Keratinocyte (primary cell): ENCODE data around the gene PPP1R14B. TPM values are rescaled to one million over a fixed set of nuclear protein-coding genes. Genes with fewer than 3 reads are reported as not detected.

Experiments used
- DNase-seq: peaks from one replicate; pipeline ENCODE4 v3.0.0-alpha.2; 2011; ENCODE audit warnings: low read depth, missing footprints, low spot score
- FAIRE-seq: peaks from 2 replicates; lab custom pipeline; 2011; peaks lifted over from hg19 to GRCh38; lab: Jason Lieb, UNC
- H2AFZ ChIP-seq: 2 replicates; pipeline ENCODE4 v1.6.0; 2012; ENCODE audit warnings: low read length, control low read depth, inconsistent platforms; ENCODE audit not compliant: control insufficient read depth
- H3K27ac ChIP-seq: 2 replicates; pipeline ENCODE4 v1.5.1; 2011; ENCODE audit warnings: low read length; ENCODE audit not compliant: control insufficient read depth, insufficient read depth
- H3K27me3 ChIP-seq: 3 replicates; pipeline ENCODE4 v1.6.0; 2011; ENCODE audit warnings: low read length; ENCODE audit not compliant: control insufficient read depth, insufficient read depth; ENCODE audit errors: extremely low read depth
- H3K36me3 ChIP-seq, 2 experiments: 2 replicates in 1 of 2; 3 replicates in 1 of 2; pipeline ENCODE4 v1.5.1; 2011; ENCODE audit warnings: low read length in 2 of 2, mild to moderate bottlenecking in 1 of 2; ENCODE audit not compliant: control insufficient read depth in 2 of 2, insufficient read depth in 2 of 2; ENCODE audit errors: extremely low read depth in 1 of 2
- H3K4me1 ChIP-seq: 3 replicates; pipeline ENCODE4 v1.5.1; 2011; ENCODE audit warnings: low read length; ENCODE audit not compliant: control insufficient read depth, insufficient read depth; ENCODE audit errors: extremely low read depth
- H3K4me2 ChIP-seq: 3 replicates; pipeline ENCODE4 v1.6.0; 2011; ENCODE audit warnings: low read depth, low read length; ENCODE audit not compliant: control insufficient read depth, insufficient read depth; ENCODE audit errors: extremely low read depth
- H3K4me3 ChIP-seq, 3 experiments: fragments of 200-600 bp in 1 of 3; sonication (generic) in 1 of 3; 2 replicates in 2 of 3; 3 replicates in 1 of 3; pipeline ENCODE4 v1.5.1; 2011 to 2016; ENCODE audit warnings: low read length in 3 of 3, mild to moderate bottlenecking in 3 of 3, control low read depth in 2 of 3, inconsistent platforms in 1 of 3, low read depth in 1 of 3, mixed read lengths in 1 of 3, mixed run types in 1 of 3, moderate library complexity in 1 of 3; ENCODE audit not compliant: control insufficient read depth in 2 of 3, insufficient read depth in 2 of 3; ENCODE audit errors: extremely low read depth in 1 of 3
- H3K79me2 ChIP-seq: 2 replicates; pipeline ENCODE4 v1.6.0; 2012; ENCODE audit warnings: low read length; ENCODE audit not compliant: control insufficient read depth, insufficient read depth
- H3K9ac ChIP-seq: 3 replicates; pipeline ENCODE4 v1.6.0; 2011; ENCODE audit warnings: low read length; ENCODE audit not compliant: control insufficient read depth, insufficient read depth; ENCODE audit errors: extremely low read depth
- H3K9me1 ChIP-seq: 3 replicates; pipeline ENCODE4 v1.6.0; 2011; ENCODE audit warnings: low read length; ENCODE audit not compliant: control insufficient read depth, insufficient read depth; ENCODE audit errors: extremely low read depth
- H3K9me3 ChIP-seq: 2 replicates; pipeline ENCODE4 v1.5.1; 2012; ENCODE audit warnings: low read depth, low read length; ENCODE audit not compliant: control insufficient read depth
- H4K20me1 ChIP-seq: 3 replicates; pipeline ENCODE4 v1.6.0; 2011; ENCODE audit warnings: low read length; ENCODE audit not compliant: control insufficient read depth, insufficient read depth; ENCODE audit errors: extremely low read depth
- CTCF ChIP-seq, 3 experiments: IDR thresholded peaks in 1 of 3; conservative IDR thresholded peaks in 1 of 3; optimal IDR thresholded peaks in 1 of 3; 2 replicates in 2 of 3; 3 replicates in 1 of 3; pipeline versions ENCODE3 to v1.5.1; 2011; ENCODE audit warnings: low read length in 3 of 3, mild to moderate bottlenecking in 3 of 3, moderate library complexity in 2 of 3, control low read depth in 1 of 3, inconsistent platforms in 1 of 3; ENCODE audit not compliant: insufficient read depth in 2 of 3; ENCODE audit errors: extremely low read depth in 1 of 3
- EZH2 ChIP-seq: IDR thresholded peaks from one replicate; pipeline ENCODE4 v1.6.1; 2012; ENCODE audit warnings: inconsistent platforms, mild to moderate bottlenecking, low read length, moderate library complexity
- dilution Hi-C: fragments of 300-500 bp; cut with MboI; formaldehyde crosslinking; loops from one replicate; pipeline ENCODE4 v1.7.0; 2020; ENCODE audit warnings: low sequenced_read_pairs; ENCODE audit not compliant: extremely low pct_ligation_motif_present
- polyA plus RNA-seq, 5 experiments: library from polyadenylated mRNA; depleted of rRNA in 3 of 5; stranded (reverse) in 3 of 5; stranded (forward) in 1 of 5; unstranded in 1 of 5; fragments of >200 nt; gene quantifications; 1 replicate in 1 of 5; 2 replicates in 3 of 5; 3 replicates in 1 of 5; pipeline versions ENCODE4 v1.2.1 to v1.2.3, GENCODE V29; 2011 to 2012; ENCODE audit warnings: missing spikeins in 2 of 5, low read depth in 1 of 5, low replicate concordance in 1 of 5

PPP1R14B gene
- polyA plus RNA-seq, 1 donor (not counting 4 experiments of a cell fraction or from before 2014, with no cell fraction given), result 208 TPM

GRCh38 chr11:64251753-64252002 lies 4.9 kb upstream of the PPP1R14B start:
- Histone ChIP-seq H3K4me2 (peak overlapping the region; percentile 87), H3K4me3 (peak overlapping the region; percentile 77 to 96 (median 96)), H3K9me3 (no peaks in the 10 kb centered on the region), H3K4me1 (peaks cover 27% of the 10 kb centered on the region), H3K27ac (peak overlapping the region; percentile 61), H2AFZ (no peak overlapping the region), H3K36me3 (peaks cover 18 to 28% of the 10 kb centered on the region in 2 experiments), H3K9ac (peak overlapping the region; percentile 90), H3K27me3 (no peaks in the 10 kb centered on the region), H4K20me1 (peaks cover 8% of the 10 kb centered on the region), H3K79me2 (peaks cover 37% of the 10 kb centered on the region), H3K9me1 (no peaks in the 10 kb centered on the region)
- dilution Hi-C loops, result no loop called here
- FAIRE-seq (no peak), DNase-seq (no peak)
- TF ChIP-seq CTCF (optimal IDR thresholded peaks at IDR 0.05 in 1 of 3, IDR thresholded peaks at IDR 0.05 in 1 of 3, conservative IDR thresholded peaks at IDR 0.05 in 1 of 3; ENCODE audit: extremely low read depth in 1 of 3, insufficient read depth in 2 of 3, low read length in 3 of 3) (no peak), EZH2 (no peak)

- peak within 1 kb of the TSS; percentile 61 for H3K27ac ChIP-seq
- dilution Hi-C loops, result no loop called here
- peaks cover 22% of the 10 kb centered on the region for H3K4me1 ChIP-seq
- FAIRE-seq (no peak), DNase-seq (no peak)
- H3K36me3 ChIP-seq, result peaks cover 14 to 24% of the 10 kb centered on the region in 2 experiments
- peaks cover 8% of the 10 kb centered on the region for H4K20me1 ChIP-seq
- H3K79me2 ChIP-seq, result peaks cover 36% of the 10 kb centered on the region
- no peaks in the 10 kb centered on the region for H3K9me3 ChIP-seq
- peak within 1 kb of the TSS; percentile 90 for H3K9ac ChIP-seq
- TF ChIP-seq EZH2 (no peak), CTCF (optimal IDR thresholded peaks at IDR 0.05 in 1 of 3, IDR thresholded peaks at IDR 0.05 in 1 of 3, conservative IDR thresholded peaks at IDR 0.05 in 1 of 3; ENCODE audit: extremely low read depth in 1 of 3, insufficient read depth in 2 of 3, low read length in 3 of 3) (peak in 2 of 3 experiments; percentile 42 to 62)
- H3K27me3 ChIP-seq, result no peaks in the 10 kb centered on the region
- no peaks in the 10 kb centered on the region for H3K9me1 ChIP-seq
- H3K4me2 ChIP-seq, result peak within 1 kb of the TSS; percentile 87
- H2AFZ ChIP-seq, result peak within 1 kb of the TSS; percentile 71
- peak within 1 kb of the TSS; percentile 77 to 96 (median 96) for H3K4me3 ChIP-seq
Observed at GRCh38 chr11:64251016-64251752, 4.4 kb upstream of the PPP1R14B start, which contains the start of gene PLCB3. TSS of gene PLCB3 (plus strand) at chr11:64251530. CDS start at chr11:64251650, 120 bp downstream.
